Lung (tissue), 12 donors: ENCODE data around the gene CREB5. TPM values are rescaled to one million over a fixed set of nuclear protein-coding genes. Genes with fewer than 3 reads are reported as not detected.

Experiments
- ATAC-seq: fragments of 200-7000 bp; cut with Tn5 transposase; one replicate; pipeline ENCODE4 v1.9.1; 2020; ENCODE audit warnings: moderate number of reproducible peaks; ENCODE audit not compliant: insufficient read depth, low FRiP score
- DNase-seq, 3 donors: peaks; one replicate each; pipeline ENCODE4 v3.0.0-alpha.2; 2013 to 2017
- H3K27ac ChIP-seq, 2 donors: one replicate each; pipeline ENCODE4 v1.5.1; 2013; ENCODE audit warnings: mild to moderate bottlenecking in 2 of 2, moderate library complexity in 2 of 2, control low read depth in 1 of 2, inconsistent platforms in 1 of 2, low read depth in 1 of 2, low read length in 1 of 2
- H3K27me3 ChIP-seq, 3 donors: one replicate each; pipeline ENCODE4 v1.5.1; 2013; ENCODE audit warnings: low read length in 2 of 3; ENCODE audit not compliant: control insufficient read depth in 3 of 3, insufficient read depth in 3 of 3
- H3K36me3 ChIP-seq, 4 donors: one replicate each; pipeline ENCODE4 v1.5.1; 2013; ENCODE audit warnings: low read length in 4 of 4, mild to moderate bottlenecking in 1 of 4, moderate library complexity in 1 of 4; ENCODE audit not compliant: control insufficient read depth in 4 of 4, insufficient read depth in 4 of 4
- H3K4me1 ChIP-seq, 5 donors: one replicate each; pipeline ENCODE4 v1.5.1; 2013; ENCODE audit warnings: low read length in 5 of 5, mild to moderate bottlenecking in 2 of 5, moderate library complexity in 1 of 5; ENCODE audit not compliant: control insufficient read depth in 5 of 5, insufficient read depth in 5 of 5
- H3K4me3 ChIP-seq: one replicate; pipeline ENCODE4 v1.5.1; 2013; ENCODE audit warnings: mild to moderate bottlenecking, control low read depth, moderate library complexity
- H3K9ac ChIP-seq, 2 donors: one replicate each; pipeline ENCODE4 v1.5.1; 2013; ENCODE audit warnings: low read length in 2 of 2, control low read depth in 1 of 2; ENCODE audit not compliant: insufficient read depth in 1 of 2
- H3K9me3 ChIP-seq, 4 donors: one replicate each; pipeline ENCODE4 v1.5.1; 2013; ENCODE audit warnings: low read length in 3 of 4, mild to moderate bottlenecking in 1 of 4, moderate library complexity in 1 of 4; ENCODE audit not compliant: control insufficient read depth in 4 of 4, insufficient read depth in 3 of 4
- WGBS, 2 donors: extraction: QIAGEN DNeasy Blood & Tissue Kit; methylation state at CpG; one replicate each; pipeline ENCODE4 v1.1.7; 2013; 5-methylcytosine and 5-hydroxymethylcytosine counted together
- polyA plus RNA-seq, 2 donors: library from polyadenylated mRNA; stranded (reverse); fragments of 200-250 nt; gene quantifications; one replicate each; pipeline ENCODE4 v1.2.1, GENCODE V29; 2013
- total RNA-seq, 2 donors: library from RNA; depleted of rRNA in 1 of 2; stranded (reverse); fragments of >200 nt in 1 of 2; gene quantifications; one replicate each; pipeline ENCODE4 v1.2.1, GENCODE V29; 2014 to 2021
- TF ChIP-seq, protein P1 (sequence below): IDR thresholded peaks from 2 replicates; pipeline ENCODE4 v1.5.1; 2012; ENCODE audit warnings: mild to moderate bottlenecking; ENCODE audit errors: control extremely low read depth, extremely low read depth
- donor health status: control.
- donor health status: control.
- donor health status: Bipolar disorder and iron deficiency.
- donor health status: healthy.
- donor health status: DM: yes; HTN: yes; CAD: no.

Gene CREB5
- total and polyA plus RNA-seq, 4 donors, result 2.7 to 23.1 (median 9.6) TPM

- WGBS, 2 donors, result 93 to 98% methylated on average over 2 of the region's 2 CpGs
- H3K27ac ChIP-seq, result no peak overlapping the region
- no peak for ATAC-seq
- H3K27me3 ChIP-seq, result no peaks in the 10 kb centered on the region
- H3K36me3 ChIP-seq, result no peaks in the 10 kb centered on the region
- no peaks in the 10 kb centered on the region for H3K9me3 ChIP-seq
- H3K4me1 ChIP-seq, result peaks cover 0 to 9% (median 0%) of the 10 kb centered on the region in 5 donors
- DNase-seq, result no peak
- no peak overlapping the region for H3K4me3 ChIP-seq
- TF ChIP-seq, protein P1, sequence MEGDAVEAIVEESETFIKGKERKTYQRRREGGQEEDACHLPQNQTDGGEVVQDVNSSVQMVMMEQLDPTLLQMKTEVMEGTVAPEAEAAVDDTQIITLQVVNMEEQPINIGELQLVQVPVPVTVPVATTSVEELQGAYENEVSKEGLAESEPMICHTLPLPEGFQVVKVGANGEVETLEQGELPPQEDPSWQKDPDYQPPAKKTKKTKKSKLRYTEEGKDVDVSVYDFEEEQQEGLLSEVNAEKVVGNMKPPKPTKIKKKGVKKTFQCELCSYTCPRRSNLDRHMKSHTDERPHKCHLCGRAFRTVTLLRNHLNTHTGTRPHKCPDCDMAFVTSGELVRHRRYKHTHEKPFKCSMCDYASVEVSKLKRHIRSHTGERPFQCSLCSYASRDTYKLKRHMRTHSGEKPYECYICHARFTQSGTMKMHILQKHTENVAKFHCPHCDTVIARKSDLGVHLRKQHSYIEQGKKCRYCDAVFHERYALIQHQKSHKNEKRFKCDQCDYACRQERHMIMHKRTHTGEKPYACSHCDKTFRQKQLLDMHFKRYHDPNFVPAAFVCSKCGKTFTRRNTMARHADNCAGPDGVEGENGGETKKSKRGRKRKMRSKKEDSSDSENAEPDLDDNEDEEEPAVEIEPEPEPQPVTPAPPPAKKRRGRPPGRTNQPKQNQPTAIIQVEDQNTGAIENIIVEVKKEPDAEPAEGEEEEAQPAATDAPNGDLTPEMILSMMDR, result no peak
- H3K9ac ChIP-seq, result no peak overlapping the region
These were observed 227.7 kb downstream of the CREB5 start for GRCh38 chr7:28640001-28640400.

DNA sequence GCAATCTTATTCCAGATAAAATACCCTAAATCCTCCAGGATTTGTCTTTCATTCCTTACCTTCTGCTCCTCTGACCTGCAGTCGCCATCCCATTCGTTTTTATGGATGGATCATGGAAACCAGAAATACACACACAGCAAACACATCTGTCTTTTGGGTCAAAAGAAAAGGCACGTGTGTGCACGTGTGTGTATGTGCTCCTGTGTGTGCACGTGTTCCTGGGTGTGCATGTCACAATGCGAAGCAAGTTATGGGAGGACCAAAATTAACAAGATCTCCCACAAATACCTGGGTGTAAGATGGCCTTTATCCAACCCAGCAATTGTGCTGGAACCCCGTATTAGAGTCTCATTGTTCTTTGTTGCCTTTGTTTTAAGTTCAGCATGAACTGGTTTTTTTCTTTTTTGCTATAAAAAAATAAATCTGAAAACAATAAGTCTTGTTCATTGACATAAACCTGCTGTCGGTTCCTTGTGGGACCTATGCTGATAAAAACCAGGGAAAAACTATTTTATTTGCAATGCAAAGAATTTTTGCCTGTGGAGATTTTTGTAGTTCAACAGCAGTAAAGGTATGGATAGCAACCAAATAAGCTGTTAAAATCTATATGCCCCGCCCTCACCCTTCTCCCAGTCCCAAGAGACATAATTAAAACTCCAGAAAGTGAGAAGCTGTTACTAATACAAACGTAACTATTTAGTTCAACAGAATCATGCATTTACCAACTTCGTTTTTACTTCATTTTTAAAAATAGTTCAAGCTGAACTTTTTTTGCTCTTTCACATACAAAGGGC, 229.6 kb downstream of the CREB5 start:
- H3K9ac ChIP-seq, result no peak overlapping the region

GRCh38 chr7:28643188-28643569, 230.9 kb downstream of the CREB5 start:
- no peak for ATAC-seq
- Histone ChIP-seq H3K9me3 (no peaks in the 10 kb centered on the region), H3K4me3 (no peak overlapping the region), H3K4me1 (peaks cover 0 to 9% (median 0%) of the 10 kb centered on the region in 5 donors), H3K27ac (no peak overlapping the region), H3K9ac (no peak overlapping the region), H3K36me3 (no peaks in the 10 kb centered on the region), H3K27me3 (no peaks in the 10 kb centered on the region)
- TF ChIP-seq, protein P1, result no peak
- 73 to 86% methylated on average over 1 of the region's 1 CpG for WGBS, 2 donors
- DNase-seq, result no peak

More for the DNA sequence above, 229.6 kb downstream of the CREB5 start:
- DNase-seq (no peak), ATAC-seq (no peak)
- Histone ChIP-seq H3K4me3 (no peak overlapping the region), H3K9me3 (no peaks in the 10 kb centered on the region), H3K27me3 (no peaks in the 10 kb centered on the region), H3K36me3 (no peaks in the 10 kb centered on the region), H3K27ac (no peak overlapping the region), H3K4me1 (peaks cover 0 to 9% (median 0%) of the 10 kb centered on the region in 5 donors)
- TF ChIP-seq, protein P1, result no peak
- 88 to 90% methylated on average over 11 of the region's 11 CpGs for whole genome bisulfite sequencing, 2 donors
